A549 treated with Mapracorat at 1 μM for 4 hours (cell line): ENCODE data around the gene TTC16. TPM values are rescaled to one million over a fixed set of nuclear protein-coding genes. Genes with fewer than 3 reads are reported as not detected.

ENCODE experiments used
- total RNA-seq: library from RNA; stranded (reverse); fragments of 200-300 nt; extraction: Qiagen RNA extraction; gene quantifications from 5 replicates; pipeline ENCODE4 v1.2.3, GENCODE V29; 2022

The TTC16 gene
- 0.05 to 0.06 TPM (median 0.06 TPM) in 4 of 5 replicates, not detected in the other for total RNA-seq

GRCh38 chr9:127715470-127716337 lies at the start of gene TTC16, which contains the start of gene PTRH1:
TTC16 (plus strand) TSS chr9:127716079; CDS start chr9:127716146, 67 bp downstream.
PTRH1 (minus strand) TSS chr9:127715663; CDS start chr9:127715639, 24 bp downstream.

GRCh38 chr9:127706836-127707241 lies 9.0 kb upstream of the TTC16 start, which contains the start of gene CFAP157:
CFAP157 (plus strand) TSS chr9:127706988; CDS start chr9:127707032, 44 bp downstream.

GRCh38 chr9:127734747-127735529 lies 19.1 kb downstream of the TTC16 start, which contains the start of gene TOR2A:
TOR2A (minus strand) TSS chr9:127735294; CDS start chr9:127735270, 24 bp downstream.

GRCh38 chr9:127778280-127779135 lies 62.6 kb downstream of the TTC16 start, which contains the start of gene SH2D3C:
SH2D3C (minus strand) TSS chr9:127778666; CDS start chr9:127778627, 39 bp downstream.

Other genes with a start within 250 kb of the TTC16 start
- 14.7 to 18.1 TPM (median 17.5 TPM) in 5 replicates for gene STXBP1, start 103.8 kb upstream of the TTC16 start, total RNA-seq
- gene CFAP157, start 9.1 kb upstream of the TTC16 start, total RNA-seq, result 0.07 TPM in 1 of 5 replicates, not detected in the others
- gene PTRH1, start 416 bp upstream of the TTC16 start, total RNA-seq, result 13.2 to 21.4 TPM (median 18.8 TPM) in 5 replicates
- gene TOR2A, start 19.2 kb downstream of the TTC16 start, total RNA-seq, result 9.6 to 17.3 TPM (median 15.2 TPM) in 5 replicates
- gene SH2D3C, start 62.6 kb downstream of the TTC16 start, total RNA-seq, result 0.06 to 0.15 TPM (median 0.09 TPM) in 5 replicates
- gene CDK9, start 70.0 kb downstream of the TTC16 start, total RNA-seq, result 43.5 to 54.9 TPM (median 48.2 TPM) in 5 replicates
- gene FPGS, start 86.8 kb downstream of the TTC16 start, total RNA-seq, result 45.2 to 55.1 TPM (median 50.8 TPM) in 5 replicates
- gene ENG, start 138.6 kb downstream of the TTC16 start, total RNA-seq, result 0.07 to 0.15 TPM (median 0.10 TPM) in 5 replicates
- 50.6 to 85.5 TPM (median 74.9 TPM) in 5 replicates for gene AK1, start 161.6 kb downstream of the TTC16 start, total RNA-seq
- gene ST6GALNAC6, start 183.5 kb downstream of the TTC16 start, total RNA-seq, result 21.1 to 25.8 TPM (median 22.7 TPM) in 5 replicates
- 13.8 to 18.8 TPM (median 16.9 TPM) in 5 replicates for gene ST6GALNAC4, start 201.0 kb downstream of the TTC16 start, total RNA-seq
- 1.0 to 3.5 TPM (median 1.6 TPM) in 5 replicates for gene PIP5KL1, start 214.7 kb downstream of the TTC16 start, total RNA-seq
- 37.0 to 44.2 TPM (median 41.4 TPM) in 5 replicates for gene DPM2, start 221.8 kb downstream of the TTC16 start, total RNA-seq